Measurements from ENCODE around the gene TOGARAM2.

TOGARAM2 gene

GRCh38 chr2:28991021-28991420 is 9.9 kb downstream of the TOGARAM2 start:
- no peaks in the 10 kb centered on the region for H3K36me3 ChIP-seq (ENCODE audit: insufficient read depth, low read length)
- no peak overlapping the region for H3K27ac ChIP-seq
- DNase-seq (ENCODE audit: low read depth, low spot score) = no peak
- no peak overlapping the region for H3K4me3 ChIP-seq
- no peak overlapping the region for H3K9ac ChIP-seq (ENCODE audit: insufficient read length)
- no peaks in the 10 kb centered on the region for H3K9me3 ChIP-seq (ENCODE audit: low read depth, low read length)
- no peak for TF ChIP-seq POLR2AphosphoS5 (IDR thresholded peaks at IDR 0.05; ENCODE audit: borderline replicate concordance, low read depth, low read length)
- TF ChIP-seq EZH2 (IDR thresholded peaks at IDR 0.05) = no peak
- TF ChIP-seq FOXP2 (optimal IDR thresholded peaks at IDR 0.05; ENCODE audit: control extremely low read depth, extremely low read length, insufficient read depth) = no peak

GRCh38 chr2:28991460-28991859 is 10.4 kb downstream of the TOGARAM2 start:
- no peak overlapping the region for H3K9ac ChIP-seq (ENCODE audit: insufficient read length)
- H3K27ac ChIP-seq = no peak overlapping the region
- TF ChIP-seq EZH2 (IDR thresholded peaks at IDR 0.05) (no peak), POLR2AphosphoS5 (IDR thresholded peaks at IDR 0.05; ENCODE audit: borderline replicate concordance, low read depth, low read length) (no peak)
- DNase-seq (ENCODE audit: low read depth, low spot score) = no peak
- H3K36me3 ChIP-seq (ENCODE audit: insufficient read depth, low read length) = no peaks in the 10 kb centered on the region
- no peak overlapping the region for H3K4me3 ChIP-seq
- H3K9me3 ChIP-seq (ENCODE audit: low read depth, low read length) = no peaks in the 10 kb centered on the region

GRCh38 chr2:28993206-28993960 is 12.3 kb downstream of the TOGARAM2 start:
- H3K9ac ChIP-seq (ENCODE audit: insufficient read length) = no peak overlapping the region
- no peaks in the 10 kb centered on the region for H3K36me3 ChIP-seq (ENCODE audit: insufficient read depth, low read length)
- no peak overlapping the region for H3K4me3 ChIP-seq
- DNase-seq (ENCODE audit: low read depth, low spot score) = no peak
- H3K27ac ChIP-seq = no peak overlapping the region
- H3K9me3 ChIP-seq (ENCODE audit: low read depth, low read length) = no peaks in the 10 kb centered on the region
- TF ChIP-seq EZH2 (IDR thresholded peaks at IDR 0.05) (no peak), FOXP2 (optimal IDR thresholded peaks at IDR 0.05; ENCODE audit: control extremely low read depth, extremely low read length, insufficient read depth) (no peak), POLR2AphosphoS5 (IDR thresholded peaks at IDR 0.05; ENCODE audit: borderline replicate concordance, low read depth, low read length) (no peak)

- DNase-seq (ENCODE audit: low read depth, low spot score) = no peak
- Histone ChIP-seq H3K9ac (ENCODE audit: insufficient read length) (no peak overlapping the region), H3K36me3 (ENCODE audit: insufficient read depth, low read length) (no peaks in the 10 kb centered on the region), H3K9me3 (ENCODE audit: low read depth, low read length) (no peaks in the 10 kb centered on the region), H3K27ac (no peak overlapping the region), H3K4me3 (no peak overlapping the region)
- TF ChIP-seq POLR2AphosphoS5 (IDR thresholded peaks at IDR 0.05; ENCODE audit: borderline replicate concordance, low read depth, low read length) (no peak), FOXP2 (optimal IDR thresholded peaks at IDR 0.05; ENCODE audit: control extremely low read depth, extremely low read length, insufficient read depth) (no peak), EZH2 (IDR thresholded peaks at IDR 0.05) (no peak)
These were observed 13.0 kb downstream of the TOGARAM2 start for GRCh38 chr2:28994074-28994473.

GRCh38 chr2:28994679-28995078 is 13.6 kb downstream of the TOGARAM2 start:
- Histone ChIP-seq H3K4me3 (no peak overlapping the region), H3K9me3 (ENCODE audit: low read depth, low read length) (no peaks in the 10 kb centered on the region), H3K9ac (ENCODE audit: insufficient read length) (no peak overlapping the region), H3K36me3 (ENCODE audit: insufficient read depth, low read length) (no peaks in the 10 kb centered on the region), H3K27ac (no peak overlapping the region)
- TF ChIP-seq FOXP2 (optimal IDR thresholded peaks at IDR 0.05; ENCODE audit: control extremely low read depth, extremely low read length, insufficient read depth) = no peak
- no peak for TF ChIP-seq POLR2AphosphoS5 (IDR thresholded peaks at IDR 0.05; ENCODE audit: borderline replicate concordance, low read depth, low read length)
- no peak for TF ChIP-seq EZH2 (IDR thresholded peaks at IDR 0.05)
- no peak for DNase-seq (ENCODE audit: low read depth, low spot score)

GRCh38 chr2:28995765-28996750 is 15.0 kb downstream of the TOGARAM2 start:
- Histone ChIP-seq H3K9me3 (ENCODE audit: low read depth, low read length) (no peaks in the 10 kb centered on the region), H3K27ac (no peak overlapping the region), H3K36me3 (ENCODE audit: insufficient read depth, low read length) (no peaks in the 10 kb centered on the region), H3K9ac (ENCODE audit: insufficient read length) (no peak overlapping the region), H3K4me3 (no peak overlapping the region)
- DNase-seq (ENCODE audit: low read depth, low spot score) = no peak
- TF ChIP-seq EZH2 (IDR thresholded peaks at IDR 0.05) (no peak), FOXP2 (optimal IDR thresholded peaks at IDR 0.05; ENCODE audit: control extremely low read depth, extremely low read length, insufficient read depth) (no peak), POLR2AphosphoS5 (IDR thresholded peaks at IDR 0.05; ENCODE audit: borderline replicate concordance, low read depth, low read length) (no peak)

GRCh38 chr2:28997237-28997846 is 16.2 kb downstream of the TOGARAM2 start:
- TF ChIP-seq FOXP2 (optimal IDR thresholded peaks at IDR 0.05; ENCODE audit: control extremely low read depth, extremely low read length, insufficient read depth) (no peak), POLR2AphosphoS5 (IDR thresholded peaks at IDR 0.05; ENCODE audit: borderline replicate concordance, low read depth, low read length) (no peak), EZH2 (IDR thresholded peaks at IDR 0.05) (no peak)
- DNase-seq (ENCODE audit: low read depth, low spot score) = no peak
- Histone ChIP-seq H3K9ac (ENCODE audit: insufficient read length) (no peak overlapping the region), H3K27ac (no peak overlapping the region), H3K4me3 (no peak overlapping the region), H3K9me3 (ENCODE audit: low read depth, low read length) (no peaks in the 10 kb centered on the region), H3K36me3 (ENCODE audit: insufficient read depth, low read length) (no peaks in the 10 kb centered on the region)

All from SK-N-MC (cell line).